Gastrocnemius medialis (tissue), 4 donors: ENCODE data around the gene PHTF2.

Source experiments
- POLR2A ChIP-seq, 2 donors: fragments of 450-650 bp; IDR thresholded peaks; one replicate each; pipeline ENCODE4 v1.6.1; 2017; ENCODE audit warnings: antibody characterized with exemption in 2 of 2, mild to moderate bottlenecking in 2 of 2, moderate library complexity in 2 of 2
- TF ChIP-seq, protein P1 (sequence below), 5 experiments: fragments of 450-650 bp in 3 of 5; fragments of 200-600 bp in 2 of 5; sonication (generic) in 2 of 5; IDR thresholded peaks in 4 of 5; conservative IDR thresholded peaks in 1 of 5; 1 replicate in 4 of 5; 2 replicates in 1 of 5; pipeline ENCODE4 v1.5.1; 2016 to 2019; ENCODE audit warnings: antibody characterized with exemption in 5 of 5, mild to moderate bottlenecking in 3 of 5, moderate library complexity in 3 of 5

DNA sequence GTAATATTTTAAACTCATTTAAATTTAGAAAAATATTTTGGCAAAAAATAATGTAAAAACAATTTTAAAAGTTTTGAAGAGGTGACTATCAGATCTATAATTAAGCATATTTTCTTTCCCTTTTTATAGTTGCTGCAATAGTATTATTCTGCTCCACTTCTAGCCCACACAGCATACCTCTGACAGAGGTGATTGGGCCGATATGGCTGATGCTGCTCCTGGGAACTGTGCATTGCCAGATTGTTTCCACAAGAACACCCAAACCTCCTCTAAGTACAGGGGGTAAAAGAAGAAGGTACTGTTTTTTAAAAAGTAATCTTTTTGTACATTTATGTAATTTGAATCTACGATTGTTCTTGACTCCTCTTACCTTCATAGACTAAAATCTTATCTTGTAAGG, 110.1 kb downstream of the PHTF2 start:
- TF ChIP-seq, protein P1, sequence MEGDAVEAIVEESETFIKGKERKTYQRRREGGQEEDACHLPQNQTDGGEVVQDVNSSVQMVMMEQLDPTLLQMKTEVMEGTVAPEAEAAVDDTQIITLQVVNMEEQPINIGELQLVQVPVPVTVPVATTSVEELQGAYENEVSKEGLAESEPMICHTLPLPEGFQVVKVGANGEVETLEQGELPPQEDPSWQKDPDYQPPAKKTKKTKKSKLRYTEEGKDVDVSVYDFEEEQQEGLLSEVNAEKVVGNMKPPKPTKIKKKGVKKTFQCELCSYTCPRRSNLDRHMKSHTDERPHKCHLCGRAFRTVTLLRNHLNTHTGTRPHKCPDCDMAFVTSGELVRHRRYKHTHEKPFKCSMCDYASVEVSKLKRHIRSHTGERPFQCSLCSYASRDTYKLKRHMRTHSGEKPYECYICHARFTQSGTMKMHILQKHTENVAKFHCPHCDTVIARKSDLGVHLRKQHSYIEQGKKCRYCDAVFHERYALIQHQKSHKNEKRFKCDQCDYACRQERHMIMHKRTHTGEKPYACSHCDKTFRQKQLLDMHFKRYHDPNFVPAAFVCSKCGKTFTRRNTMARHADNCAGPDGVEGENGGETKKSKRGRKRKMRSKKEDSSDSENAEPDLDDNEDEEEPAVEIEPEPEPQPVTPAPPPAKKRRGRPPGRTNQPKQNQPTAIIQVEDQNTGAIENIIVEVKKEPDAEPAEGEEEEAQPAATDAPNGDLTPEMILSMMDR (IDR thresholded peaks at IDR 0.05 in 4 of 5, conservative IDR thresholded peaks at IDR 0.05 in 1 of 5): no peak
- no peak for TF ChIP-seq POLR2A (IDR thresholded peaks at IDR 0.05)
